H9 (cell line): ENCODE measurements around the gene STN1. TPM values are rescaled to one million over a fixed set of nuclear protein-coding genes. Genes with fewer than 3 reads are reported as not detected.

Experiments
- DNase-seq: peaks from one replicate; pipeline ENCODE4 v3.0.0-alpha.2; 2017
- H2AFZ ChIP-seq: one replicate; pipeline ENCODE4 v1.6.1; 2013; ENCODE audit warnings: mild to moderate bottlenecking, low read length, control low read depth, moderate library complexity
- H2AK5ac ChIP-seq: 2 replicates; pipeline ENCODE4 v1.6.1; 2013; ENCODE audit warnings: low read length, control low read depth, mixed read lengths; ENCODE audit not compliant: insufficient read length
- H2BK120ac ChIP-seq: one replicate; pipeline ENCODE4 v1.6.1; 2013; ENCODE audit warnings: low read depth, mild to moderate bottlenecking, low read length, control low read depth, inconsistent platforms; ENCODE audit not compliant: poor library complexity, severe bottlenecking
- H2BK12ac ChIP-seq: 2 replicates; pipeline ENCODE4 v1.6.1; 2013; ENCODE audit warnings: low read length, control low read depth, mixed read lengths, low read depth; ENCODE audit not compliant: insufficient read length
- H2BK15ac ChIP-seq: 2 replicates; pipeline ENCODE4 v1.6.1; 2013; ENCODE audit warnings: low read depth, low read length, control low read depth
- H2BK20ac ChIP-seq: one replicate; pipeline ENCODE4 v1.6.1; 2013; ENCODE audit warnings: low read depth, mild to moderate bottlenecking, low read length, control low read depth, inconsistent platforms; ENCODE audit not compliant: poor library complexity, severe bottlenecking
- H2BK5ac ChIP-seq: 2 replicates; pipeline ENCODE4 v1.6.1; 2013; ENCODE audit warnings: low read length, control low read depth, mixed read lengths; ENCODE audit not compliant: insufficient read length
- H3K14ac ChIP-seq: 2 replicates; pipeline ENCODE4 v1.6.1; 2013; ENCODE audit warnings: low read length, control low read depth; ENCODE audit not compliant: insufficient read depth
- H3K18ac ChIP-seq: 2 replicates; pipeline ENCODE4 v1.6.1; 2013; ENCODE audit warnings: low read depth, mild to moderate bottlenecking, mixed read lengths, low read length, control low read depth; ENCODE audit not compliant: insufficient read length
- H3K23ac ChIP-seq: 2 replicates; pipeline ENCODE4 v1.6.1; 2013; ENCODE audit warnings: low read length, control low read depth, mixed read lengths, low read depth; ENCODE audit not compliant: insufficient read length
- H3K23me2 ChIP-seq: 2 replicates; pipeline ENCODE4 v1.6.1; 2013; ENCODE audit warnings: low read depth, mild to moderate bottlenecking, mixed read lengths, low read length, control low read depth; ENCODE audit not compliant: insufficient read length, poor library complexity, severe bottlenecking
- H3K27ac ChIP-seq: 2 replicates; pipeline ENCODE4 v1.5.1; 2013; ENCODE audit warnings: low read length, control low read depth, mixed read lengths, low read depth; ENCODE audit not compliant: insufficient read length
- H3K27me3 ChIP-seq: 2 replicates; pipeline ENCODE4 v1.6.1; 2013; ENCODE audit warnings: low read length, control low read depth, inconsistent platforms; ENCODE audit not compliant: insufficient read depth
- H3K4ac ChIP-seq: 2 replicates; pipeline ENCODE4 v1.6.1; 2013; ENCODE audit warnings: low read depth, mild to moderate bottlenecking, control low read depth, inconsistent platforms, low read length, moderate library complexity
- H3K4me1 ChIP-seq: 2 replicates; pipeline ENCODE4 v1.6.1; 2013; ENCODE audit warnings: low read length, control low read depth, inconsistent platforms; ENCODE audit not compliant: insufficient read depth
- H3K4me2 ChIP-seq: 2 replicates; pipeline ENCODE4 v1.6.1; 2013; ENCODE audit warnings: low read length, control low read depth, mixed read lengths; ENCODE audit not compliant: insufficient read length, insufficient read depth
- H3K56ac ChIP-seq: 2 replicates; pipeline ENCODE4 v1.6.1; 2013; ENCODE audit warnings: low read depth, mild to moderate bottlenecking, mixed read lengths, low read length, control low read depth; ENCODE audit not compliant: insufficient read length
- H3K79me1 ChIP-seq: 2 replicates; pipeline ENCODE4 v1.6.1; 2013; ENCODE audit warnings: low read depth, mild to moderate bottlenecking, moderate library complexity, low read length, control low read depth, inconsistent platforms; ENCODE audit not compliant: insufficient read depth, poor library complexity, severe bottlenecking
- H3K79me2 ChIP-seq: 2 replicates; pipeline ENCODE4 v1.6.1; 2013; ENCODE audit warnings: low read length, control low read depth, inconsistent platforms; ENCODE audit not compliant: insufficient read depth
- H3K9ac ChIP-seq: 2 replicates; pipeline ENCODE4 v1.6.1; 2013; ENCODE audit warnings: low read length, control low read depth, mixed read lengths; ENCODE audit not compliant: insufficient read length; ENCODE audit errors: extremely low read depth
- H3K9me3 ChIP-seq: one replicate; pipeline ENCODE4 v1.6.1; 2013; ENCODE audit warnings: low read depth, low read length, inconsistent platforms; ENCODE audit not compliant: control insufficient read depth
- H3T11ph ChIP-seq: one replicate; pipeline ENCODE4 v1.6.1; 2013; ENCODE audit warnings: mild to moderate bottlenecking, low read length, control low read depth, inconsistent platforms
- H4K20me1 ChIP-seq: one replicate; pipeline ENCODE4 v1.6.1; 2013; ENCODE audit not compliant: control insufficient read depth, insufficient read length, insufficient read depth
- H4K5ac ChIP-seq: 2 replicates; pipeline ENCODE4 v1.6.1; 2013; ENCODE audit warnings: low read depth, mild to moderate bottlenecking, mixed read lengths, low read length, control low read depth; ENCODE audit not compliant: insufficient read length
- H4K8ac ChIP-seq: replicated peaks from 2 replicates; pipeline ENCODE4 v1.6.1; 2013; ENCODE audit warnings: low read length, control low read depth, mixed read lengths, low read depth; ENCODE audit not compliant: insufficient read length
- H4K91ac ChIP-seq: 2 replicates; pipeline ENCODE4 v1.6.1; 2013; ENCODE audit warnings: low read depth, mild to moderate bottlenecking, moderate library complexity, mixed read lengths, low read length, control low read depth; ENCODE audit not compliant: insufficient read length
- H3K27ac Mint-ChIP-seq, 3 experiments: 2 replicates in 2 of 3; 3 replicates in 1 of 3; pipeline ENCODE4 v1.8.0; 2020 to 2021; ENCODE audit warnings: mixed read lengths in 3 of 3, mild to moderate bottlenecking in 1 of 3, moderate library complexity in 1 of 3
- H3K27me3 Mint-ChIP-seq: 2 replicates; pipeline ENCODE4 v1.8.0; 2021; ENCODE audit warnings: low read depth, mild to moderate bottlenecking, moderate library complexity, mixed read lengths
- H3K36me3 Mint-ChIP-seq, 3 experiments: 2 replicates in 2 of 3; 3 replicates in 1 of 3; pipeline ENCODE4 v1.8.0; 2020 to 2021; ENCODE audit warnings: low read depth in 3 of 3, mixed read lengths in 3 of 3; ENCODE audit not compliant: insufficient read depth in 1 of 3
- H3K4me1 Mint-ChIP-seq, 2 experiments: 2 replicates each; pipeline ENCODE4 v1.8.0; 2020; ENCODE audit warnings: mixed read lengths in 2 of 2
- H3K4me3 Mint-ChIP-seq, 2 experiments: 2 replicates in 1 of 2; 3 replicates in 1 of 2; pipeline ENCODE4 v1.8.0; 2020 to 2021; ENCODE audit warnings: mild to moderate bottlenecking in 2 of 2, mixed read lengths in 2 of 2, moderate library complexity in 1 of 2
- H3K9me3 Mint-ChIP-seq, 2 experiments: 2 replicates in 1 of 2; 3 replicates in 1 of 2; pipeline ENCODE4 v1.8.0; 2020; ENCODE audit warnings: mild to moderate bottlenecking in 2 of 2, mixed read lengths in 2 of 2, moderate library complexity in 1 of 2
- WGBS: extraction: QIAGEN DNeasy Blood & Tissue Kit; methylation state at CpG from one replicate; pipeline ENCODE4 v1.1.7; 2013; ENCODE audit warnings: missing lambda C conversion rate, low lambda C conversion rate, mixed read lengths; ENCODE audit not compliant: insufficient read length; ENCODE audit errors: extremely low coverage; 5-methylcytosine and 5-hydroxymethylcytosine counted together
- total RNA-seq: library from RNA; stranded (reverse); gene quantifications from 2 replicates; pipeline ENCODE4 v1.2.1, GENCODE V29; 2021
- TF ChIP-seq, protein P1 (sequence below): fragments of 200-600 bp; sonication (generic); conservative IDR thresholded peaks from 3 replicates; pipeline ENCODE4 v1.8.0; 2021; ENCODE audit warnings: antibody characterized with exemption, mild to moderate bottlenecking

Gene STN1
- total RNA-seq, 1 experiment from 2014 or later: 11.3 TPM

DNA sequence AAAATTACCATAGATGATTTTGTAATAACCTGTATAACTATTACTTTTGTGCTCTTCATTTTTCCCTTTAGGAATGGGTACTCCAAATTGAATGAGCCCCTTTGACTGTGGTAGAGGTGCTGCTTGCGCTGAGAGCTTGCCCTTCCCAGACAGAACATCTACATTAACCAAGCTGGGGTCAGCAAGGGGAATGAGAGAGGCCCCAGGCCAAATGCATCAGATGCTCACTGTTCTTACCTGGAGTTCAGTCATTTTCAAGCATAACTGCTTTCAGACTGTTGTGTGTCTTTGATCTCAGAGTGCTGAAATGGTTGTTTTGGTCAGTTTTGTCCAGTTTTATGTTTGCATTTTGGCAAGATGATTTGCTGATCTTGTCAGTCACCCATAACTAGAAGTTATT lies 7.6 kb upstream of the STN1 start:
- H3K36me3 Mint-ChIP-seq: no peaks in the 10 kb centered on the region
- H3K27me3 ChIP-seq: no peaks in the 10 kb centered on the region
- TF ChIP-seq, protein P1, sequence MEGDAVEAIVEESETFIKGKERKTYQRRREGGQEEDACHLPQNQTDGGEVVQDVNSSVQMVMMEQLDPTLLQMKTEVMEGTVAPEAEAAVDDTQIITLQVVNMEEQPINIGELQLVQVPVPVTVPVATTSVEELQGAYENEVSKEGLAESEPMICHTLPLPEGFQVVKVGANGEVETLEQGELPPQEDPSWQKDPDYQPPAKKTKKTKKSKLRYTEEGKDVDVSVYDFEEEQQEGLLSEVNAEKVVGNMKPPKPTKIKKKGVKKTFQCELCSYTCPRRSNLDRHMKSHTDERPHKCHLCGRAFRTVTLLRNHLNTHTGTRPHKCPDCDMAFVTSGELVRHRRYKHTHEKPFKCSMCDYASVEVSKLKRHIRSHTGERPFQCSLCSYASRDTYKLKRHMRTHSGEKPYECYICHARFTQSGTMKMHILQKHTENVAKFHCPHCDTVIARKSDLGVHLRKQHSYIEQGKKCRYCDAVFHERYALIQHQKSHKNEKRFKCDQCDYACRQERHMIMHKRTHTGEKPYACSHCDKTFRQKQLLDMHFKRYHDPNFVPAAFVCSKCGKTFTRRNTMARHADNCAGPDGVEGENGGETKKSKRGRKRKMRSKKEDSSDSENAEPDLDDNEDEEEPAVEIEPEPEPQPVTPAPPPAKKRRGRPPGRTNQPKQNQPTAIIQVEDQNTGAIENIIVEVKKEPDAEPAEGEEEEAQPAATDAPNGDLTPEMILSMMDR: no peak
- no peak overlapping the region for H2BK15ac ChIP-seq
- no peaks in the 10 kb centered on the region for H3K27me3 Mint-ChIP-seq
- no peak overlapping the region for H3T11ph ChIP-seq
- H2BK120ac ChIP-seq: no peak overlapping the region
- H3K4me1 Mint-ChIP-seq: peaks cover 14 to 18% of the 10 kb centered on the region in 2 experiments
- H3K4ac ChIP-seq: no peak overlapping the region
- no peak overlapping the region; a peak in 1 of 5 replicates for H3K4me3 Mint-ChIP-seq
- H2BK12ac ChIP-seq: no peak overlapping the region
- no peak overlapping the region for H2BK20ac ChIP-seq
- no peak overlapping the region for H3K18ac ChIP-seq
- no peak overlapping the region for H2AK5ac ChIP-seq
- no peaks in the 10 kb centered on the region for H4K20me1 ChIP-seq
- no peaks in the 10 kb centered on the region for H3K9me3 ChIP-seq
- H3K14ac ChIP-seq: no peak overlapping the region
- H3K9me3 Mint-ChIP-seq: no peaks in the 10 kb centered on the region
- H3K4me2 ChIP-seq: no peak overlapping the region
- DNase-seq: no peak
- H4K8ac ChIP-seq: no peak overlapping the region
- WGBS: no CpG with 5 or more reads among the region's 1 CpG
- no peak overlapping the region for H3K23ac ChIP-seq
- no peak overlapping the region for H3K27ac Mint-ChIP-seq
- H2AFZ ChIP-seq: no peak overlapping the region
- no peak overlapping the region for H4K5ac ChIP-seq
- H3K27ac ChIP-seq: no peak overlapping the region
- no peak overlapping the region for H2BK5ac ChIP-seq
- no peaks in the 10 kb centered on the region for H3K79me1 ChIP-seq
- no peak overlapping the region for H3K56ac ChIP-seq
- H3K9ac ChIP-seq: no peak overlapping the region
- no peaks in the 10 kb centered on the region; the same call in 1 of the 2 replicates for H3K4me1 ChIP-seq
- no peaks in the 10 kb centered on the region for H3K23me2 ChIP-seq
- no peaks in the 10 kb centered on the region for H3K79me2 ChIP-seq
- H4K91ac ChIP-seq: no peak overlapping the region
